Endothelial cell of umbilical vein (primary cell): ENCODE measurements around the gene TACC3.

ENCODE experiments used
- CTCF ChIP-seq, 2 donors: IDR thresholded peaks; 1 replicate in 1 of 2; 2 replicates in 1 of 2; pipeline ENCODE4 v1.5.1; 2011; ENCODE audit warnings: low read length in 2 of 2, mild to moderate bottlenecking in 2 of 2, moderate library complexity in 2 of 2, control low read depth in 1 of 2, inconsistent platforms in 1 of 2, low read depth in 1 of 2; ENCODE audit not compliant: insufficient read depth in 1 of 2; ENCODE audit errors: extremely low read depth in 1 of 2
- EZH2 ChIP-seq: IDR thresholded peaks from 2 replicates; pipeline ENCODE4 v1.6.1; 2012; ENCODE audit warnings: borderline replicate concordance, low read depth, mild to moderate bottlenecking, moderate library complexity, low read length, inconsistent platforms; ENCODE audit not compliant: severe bottlenecking
- FOS ChIP-seq: IDR thresholded peaks from 2 replicates; pipeline ENCODE4 v1.6.1; 2011; ENCODE audit warnings: mild to moderate bottlenecking, low read length, moderate library complexity, borderline replicate concordance; ENCODE audit not compliant: insufficient read depth
- JUN ChIP-seq: IDR thresholded peaks from 2 replicates; pipeline ENCODE4 v1.6.1; 2011; ENCODE audit warnings: borderline replicate concordance, low read depth; ENCODE audit not compliant: insufficient read length, insufficient read depth
- MAX ChIP-seq: IDR thresholded peaks from 2 replicates; pipeline ENCODE4 v1.6.1; 2011; ENCODE audit not compliant: insufficient read depth, insufficient read length
- MYC ChIP-seq: IDR thresholded peaks from one replicate; pipeline ENCODE4 v1.6.1; 2011; ENCODE audit warnings: mild to moderate bottlenecking, low read depth, low read length
- POLR2A ChIP-seq: IDR thresholded peaks from 2 replicates; pipeline ENCODE4 v1.6.1; 2012; ENCODE audit warnings: low read depth, mild to moderate bottlenecking, control low read depth, low read length
- POLR2AphosphoS5 ChIP-seq: IDR thresholded peaks from 2 replicates; pipeline ENCODE4 v1.6.1; 2012; ENCODE audit warnings: low read depth, mild to moderate bottlenecking, control low read depth, low read length, moderate library complexity; ENCODE audit not compliant: insufficient read depth

GRCh38 chr4:1785592-1785991, 64.3 kb downstream of the TACC3 start:
- TF ChIP-seq CTCF (IDR thresholded peaks at IDR 0.05; ENCODE audit: extremely low read depth in 1 of 2, insufficient read depth in 1 of 2, low read depth in 1 of 2, low read length in 2 of 2), result no peak
- TF ChIP-seq POLR2AphosphoS5, result no peak
- no peak for TF ChIP-seq POLR2A
- TF ChIP-seq MAX, result no peak
- TF ChIP-seq EZH2, result no peak
- no peak for TF ChIP-seq JUN
- TF ChIP-seq MYC, result no peak
- TF ChIP-seq FOS, result no peak
